Endodermal cell (in vitro differentiated cells): Measurements from ENCODE around the gene GSTM5. TPM values are rescaled to one million over a fixed set of nuclear protein-coding genes. Genes with fewer than 3 reads are reported as not detected.
"Not testable (repeated sequence)": the region's sequence is repeated elsewhere in the genome, so short reads cannot be mapped to it uniquely, and the experiment has no call there.

Experiments
- DNase-seq: peaks from one replicate; pipeline ENCODE4 v3.0.0-alpha.2; 2017
- H3K27ac ChIP-seq: 2 replicates; pipeline ENCODE4 v1.5.1; 2013; ENCODE audit warnings: mild to moderate bottlenecking, low read depth, low read length, moderate library complexity
- H3K27me3 ChIP-seq: 2 replicates; pipeline ENCODE4 v1.6.1; 2013; ENCODE audit warnings: mild to moderate bottlenecking, low read length, moderate library complexity; ENCODE audit not compliant: insufficient read depth, control insufficient read depth, poor library complexity, severe bottlenecking
- H3K36me3 ChIP-seq: 2 replicates; pipeline ENCODE4 v1.7.0; 2013; ENCODE audit warnings: mild to moderate bottlenecking, low read length, moderate library complexity; ENCODE audit not compliant: control insufficient read depth, insufficient read depth
- H3K4me1 ChIP-seq: one replicate; pipeline ENCODE4 v1.7.0; 2013; ENCODE audit warnings: low read length; ENCODE audit not compliant: control insufficient read depth, insufficient read depth
- H3K4me3 ChIP-seq: 2 replicates; pipeline ENCODE4 v1.5.1; 2013; ENCODE audit warnings: mild to moderate bottlenecking, low read length, moderate library complexity
- H3K9ac ChIP-seq: 2 replicates; pipeline ENCODE4 v1.6.1; 2013; ENCODE audit warnings: mild to moderate bottlenecking, low read length, moderate library complexity; ENCODE audit not compliant: poor library complexity, severe bottlenecking; ENCODE audit errors: extremely low read depth
- H3K9me3 ChIP-seq: 2 replicates; pipeline ENCODE4 v1.6.1; 2013; ENCODE audit warnings: mild to moderate bottlenecking, low read length, moderate library complexity; ENCODE audit not compliant: control insufficient read depth
- H3K27ac Mint-ChIP-seq: 2 replicates; pipeline ENCODE4 v1.8.0; 2020; ENCODE audit warnings: mixed read lengths
- H3K27me3 Mint-ChIP-seq: 2 replicates; pipeline ENCODE4 v1.8.0; 2021; ENCODE audit warnings: mild to moderate bottlenecking, mixed read lengths; ENCODE audit not compliant: insufficient read depth
- H3K36me3 Mint-ChIP-seq: 2 replicates; pipeline ENCODE4 v1.8.0; 2020; ENCODE audit warnings: low read depth, mixed read lengths
- H3K4me1 Mint-ChIP-seq: 2 replicates; pipeline ENCODE4 v1.8.0; 2020; ENCODE audit warnings: mixed read lengths
- H3K4me3 Mint-ChIP-seq: 2 replicates; pipeline ENCODE4 v1.8.0; 2020; ENCODE audit warnings: mild to moderate bottlenecking, moderate library complexity, mixed read lengths
- H3K9me3 Mint-ChIP-seq: 2 replicates; pipeline ENCODE4 v1.8.0; 2020; ENCODE audit warnings: mild to moderate bottlenecking, mixed read lengths
- CTCF ChIP-seq: fragments of 200-600 bp; sonication (generic); conservative IDR thresholded peaks from 2 replicates; pipeline ENCODE4 v1.5.0; 2021; ENCODE audit warnings: antibody characterized with exemption, mild to moderate bottlenecking
- WGBS, 2 experiments: methylation state at CpG; one replicate each; pipeline versions ENCODE4 v1.1.5 to v1.1.7; 2013; ENCODE audit warnings: missing lambda C conversion rate in 2 of 2, mixed read lengths in 1 of 2; ENCODE audit not compliant: insufficient coverage in 1 of 2, insufficient read length in 1 of 2; 5-methylcytosine and 5-hydroxymethylcytosine counted together
- total RNA-seq, 2 donors: library from RNA; stranded (reverse); fragmentation: NEBNext Ultra II Directional in 1 of 2; extraction: Animal tissue kit (Norgen Biotek cat#: 25700) in 1 of 2; gene quantifications; 2 replicates in 1 of 2; 3 replicates in 1 of 2; pipeline ENCODE4 v1.2.1, GENCODE V29; 2021

Gene GSTM5
- total RNA-seq, 2 donors from 2014 or later, result 0.13 to 0.70 TPM

GRCh38 chr1:109671067-109671466, 41.0 kb upstream of the GSTM5 start:
- H3K36me3 Mint-ChIP-seq, result peaks cover 12% of the 10 kb centered on the region
- 89 to 92% methylated on average over 3 to 5 of the region's 5 CpGs for WGBS, 2 experiments

GRCh38 chr1:109673861-109674260, 38.2 kb upstream of the GSTM5 start:
- H3K4me3 ChIP-seq, H3K9me3 Mint-ChIP-seq, H3K36me3 ChIP-seq, H3K4me1 Mint-ChIP-seq, H3K4me1 ChIP-seq, H3K9ac ChIP-seq, H3K4me3 Mint-ChIP-seq, H3K9me3 ChIP-seq, H3K27me3 Mint-ChIP-seq, H3K27me3 ChIP-seq, DNase-seq, H3K27ac ChIP-seq, H3K27ac Mint-ChIP-seq: not testable (repeated sequence)
- peaks cover 12% of the 10 kb centered on the region for H3K36me3 Mint-ChIP-seq
- 75 to 88% methylated on average over 1 of the region's 2 CpGs for WGBS, 2 experiments

More at GRCh38 chr1:109671067-109671466, 41.0 kb upstream of the GSTM5 start:
- H3K27ac Mint-ChIP-seq, result no peak overlapping the region
- no peaks in the 10 kb centered on the region for H3K27me3 ChIP-seq
- H3K4me3 ChIP-seq, result no peak overlapping the region
- TF ChIP-seq CTCF, result no peak
- no peaks in the 10 kb centered on the region for H3K36me3 ChIP-seq
- peaks cover 6% of the 10 kb centered on the region for H3K4me1 Mint-ChIP-seq
- H3K9ac ChIP-seq, result no peak overlapping the region
- H3K4me1 ChIP-seq, result peaks cover 5% of the 10 kb centered on the region
- no peak for DNase-seq
- H3K4me3 Mint-ChIP-seq, result no peak overlapping the region
- no peaks in the 10 kb centered on the region for H3K9me3 Mint-ChIP-seq
- H3K27me3 Mint-ChIP-seq, result peaks cover 4% of the 10 kb centered on the region
- H3K9me3 ChIP-seq, result no peaks in the 10 kb centered on the region
- no peak overlapping the region for H3K27ac ChIP-seq

- H3K4me3 Mint-ChIP-seq, H3K9ac ChIP-seq, H3K9me3 Mint-ChIP-seq, H3K27me3 ChIP-seq, H3K36me3 Mint-ChIP-seq, H3K4me3 ChIP-seq, H3K27ac ChIP-seq, H3K4me1 ChIP-seq, DNase-seq, H3K27ac Mint-ChIP-seq, H3K4me1 Mint-ChIP-seq, H3K36me3 ChIP-seq, H3K9me3 ChIP-seq, H3K27me3 Mint-ChIP-seq: not testable (repeated sequence)
- WGBS, 2 experiments, result 83 to 86% methylated on average over 1 to 2 of the region's 3 CpGs
Observed at GRCh38 chr1:109676683-109677381, 35.2 kb upstream of the GSTM5 start.

- DNase-seq, result no peak
- H3K4me1 Mint-ChIP-seq, result no peaks in the 10 kb centered on the region
- H3K9me3 ChIP-seq, result no peaks in the 10 kb centered on the region
- H3K4me3 Mint-ChIP-seq, result no peak overlapping the region
- H3K4me3 ChIP-seq, result no peak overlapping the region
- H3K4me1 ChIP-seq, result no peaks in the 10 kb centered on the region
- no peak for TF ChIP-seq CTCF
- no peak overlapping the region for H3K27ac Mint-ChIP-seq
- H3K9me3 Mint-ChIP-seq, result no peaks in the 10 kb centered on the region
- no peaks in the 10 kb centered on the region for H3K27me3 ChIP-seq
- 93 to 100% methylated on average over 3 of the region's 3 CpGs for WGBS, 2 experiments
- H3K27ac ChIP-seq, result no peak overlapping the region
- peaks cover 4% of the 10 kb centered on the region for H3K36me3 Mint-ChIP-seq
- no peaks in the 10 kb centered on the region for H3K36me3 ChIP-seq
- no peaks in the 10 kb centered on the region for H3K27me3 Mint-ChIP-seq
- no peak overlapping the region for H3K9ac ChIP-seq
Observed at GRCh38 chr1:109677459-109677858, 34.6 kb upstream of the GSTM5 start.

- H3K4me3 Mint-ChIP-seq, H3K9ac ChIP-seq, H3K4me3 ChIP-seq, H3K36me3 ChIP-seq, H3K9me3 ChIP-seq, H3K4me1 Mint-ChIP-seq, DNase-seq, H3K36me3 Mint-ChIP-seq, H3K27ac ChIP-seq, H3K9me3 Mint-ChIP-seq, H3K27ac Mint-ChIP-seq, H3K4me1 ChIP-seq, H3K27me3 Mint-ChIP-seq, H3K27me3 ChIP-seq: not testable (repeated sequence)
- 81% methylated on average over 2 of the region's 2 CpGs; no CpG with 5 or more reads in 1 of the 2 experiments for WGBS, 2 experiments
Observed at GRCh38 chr1:109678637-109679036, 33.4 kb upstream of the GSTM5 start.

GRCh38 chr1:109684777-109685176, 27.3 kb upstream of the GSTM5 start:
- WGBS, 2 experiments, result no CpG with 5 or more reads among the region's 6 CpGs
- not testable (repeated sequence) for H3K4me1 Mint-ChIP-seq, H3K36me3 ChIP-seq, DNase-seq, H3K27me3 Mint-ChIP-seq, H3K27ac ChIP-seq, H3K36me3 Mint-ChIP-seq, H3K9me3 ChIP-seq, H3K27ac Mint-ChIP-seq, H3K4me3 Mint-ChIP-seq, H3K27me3 ChIP-seq, H3K4me1 ChIP-seq, H3K9me3 Mint-ChIP-seq, H3K9ac ChIP-seq, H3K4me3 ChIP-seq
